ENCODE results near the gene BAMBI. TPM values are rescaled to one million over a fixed set of nuclear protein-coding genes. Genes with fewer than 3 reads are reported as not detected.

Gene BAMBI
- polyA plus RNA-seq, 1 of the 3 experiments (the other 2 are of a cell fraction): 2.8 TPM

GRCh38 chr10:28644647-28645046, 32.7 kb upstream of the BAMBI start:
- CTCF ChIA-PET: interaction anchor here (1.4 to 3.6 kb wide), 2 partner anchors 16 to 19 kb away, joined by 4 to 11 read pairs; no protein-coding TSS in a partner anchor
- H3K27ac ChIP-seq (ENCODE audit: low read depth in 2 of 2, low read length in 1 of 2): no peak overlapping the region

GRCh38 chr10:28652106-28652505, 25.2 kb upstream of the BAMBI start:
- Histone ChIP-seq H3K79me2 (ENCODE audit: insufficient read depth) (no peaks in the 10 kb centered on the region), H3K4me1 (ENCODE audit: control insufficient read depth in 1 of 2, insufficient read depth in 2 of 2, low read depth in 1 of 2, low read length in 1 of 2) (no peaks in the 10 kb centered on the region), H3K9me2 (no peaks in the 10 kb centered on the region), H3F3A (replicated peaks; ENCODE audit: insufficient read depth) (no peaks in the 10 kb centered on the region), H3K9me3 (0 out of 2 replicates have a peak, but pooled peaks cover 6% of the 10 kb centered on the region), H3K27ac (ENCODE audit: low read depth in 2 of 2, low read length in 1 of 2) (no peak overlapping the region), H3K36me3 (replicated peaks in 1 of 2; ENCODE audit: control insufficient read depth in 1 of 2, insufficient read depth in 2 of 2, low read length in 1 of 2) (no peaks in the 10 kb centered on the region), H3K4me2 (no peak overlapping the region), H3K27me3 (ENCODE audit: insufficient read depth) (no peaks in the 10 kb centered on the region), H3K4me3 (ENCODE audit: low read depth in 2 of 2, low read length in 1 of 2) (no peak overlapping the region), H2AFZ (ENCODE audit: low read depth) (no peak overlapping the region), H3K9ac (no peak overlapping the region), H4K20me1 (ENCODE audit: insufficient read depth) (no peaks in the 10 kb centered on the region)
- TF ChIP-seq REST (IDR thresholded peaks at IDR 0.05; ENCODE audit: low read depth, low read length): no peak
- no peak for TF ChIP-seq ZBTB33 (IDR thresholded peaks at IDR 0.05; ENCODE audit: borderline replicate concordance, low read depth)
- TF ChIP-seq, protein P1, sequence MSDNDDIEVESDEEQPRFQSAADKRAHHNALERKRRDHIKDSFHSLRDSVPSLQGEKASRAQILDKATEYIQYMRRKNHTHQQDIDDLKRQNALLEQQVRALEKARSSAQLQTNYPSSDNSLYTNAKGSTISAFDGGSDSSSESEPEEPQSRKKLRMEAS (IDR thresholded peaks at IDR 0.05; ENCODE audit: low read depth): no peak
- no peak for TF ChIP-seq SIN3A (IDR thresholded peaks at IDR 0.05; ENCODE audit: borderline replicate concordance, low read depth, low read length)
- TF ChIP-seq NRF1 (IDR thresholded peaks at IDR 0.05; ENCODE audit: low read depth, low read length): no peak
- TF ChIP-seq FOSL2 (IDR thresholded peaks at IDR 0.05; ENCODE audit: borderline replicate concordance, low read depth): no peak
- TF ChIP-seq FOXM1 (IDR thresholded peaks at IDR 0.05; ENCODE audit: low read depth): no peak
- no peak for TF ChIP-seq YY1 (IDR thresholded peaks at IDR 0.05; ENCODE audit: low read depth)
- no peak for TF ChIP-seq MXI1 (IDR thresholded peaks at IDR 0.05; ENCODE audit: low read depth, low read length)
- no peak for TF ChIP-seq FOXJ3 (CRISPR knock-in tag; IDR thresholded peaks at IDR 0.05)
- no peak for TF ChIP-seq RFX5 (IDR thresholded peaks at IDR 0.05; ENCODE audit: low read length)
- TF ChIP-seq, protein P2, sequence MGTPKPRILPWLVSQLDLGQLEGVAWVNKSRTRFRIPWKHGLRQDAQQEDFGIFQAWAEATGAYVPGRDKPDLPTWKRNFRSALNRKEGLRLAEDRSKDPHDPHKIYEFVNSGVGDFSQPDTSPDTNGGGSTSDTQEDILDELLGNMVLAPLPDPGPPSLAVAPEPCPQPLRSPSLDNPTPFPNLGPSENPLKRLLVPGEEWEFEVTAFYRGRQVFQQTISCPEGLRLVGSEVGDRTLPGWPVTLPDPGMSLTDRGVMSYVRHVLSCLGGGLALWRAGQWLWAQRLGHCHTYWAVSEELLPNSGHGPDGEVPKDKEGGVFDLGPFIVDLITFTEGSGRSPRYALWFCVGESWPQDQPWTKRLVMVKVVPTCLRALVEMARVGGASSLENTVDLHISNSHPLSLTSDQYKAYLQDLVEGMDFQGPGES (IDR thresholded peaks at IDR 0.05; ENCODE audit: low read depth, low read length): no peak
- ChIA-PET CTCF (interaction anchor here (0.6 to 4.1 kb wide), 2 partner anchors 11 to 716 kb away, joined by 3 to 20 read pairs; no protein-coding TSS in a partner anchor), POLR2A (interaction anchor here (0.6 kb wide), 1 partner anchor 1498 kb away, joined by 3 read pairs; the partner anchor contains the start of gene YME1L1)
- 91% methylated on average over 2 of the region's 2 CpGs for whole genome bisulfite sequencing (ENCODE audit: low lambda C conversion rate)
- no peak for DNase-seq

More at GRCh38 chr10:28644647-28645046, 32.7 kb upstream of the BAMBI start:
- POLR2A ChIA-PET: no interaction called here
- TF ChIP-seq, protein P1 (IDR thresholded peaks at IDR 0.05; ENCODE audit: low read depth): no peak
- TF ChIP-seq FOXM1 (IDR thresholded peaks at IDR 0.05; ENCODE audit: low read depth) (no peak), MXI1 (IDR thresholded peaks at IDR 0.05; ENCODE audit: low read depth, low read length) (no peak)
- no peaks in the 10 kb centered on the region; the same call in 1 of the 2 replicates for H3K27me3 ChIP-seq (ENCODE audit: insufficient read depth)
- H3K79me2 ChIP-seq (ENCODE audit: insufficient read depth): no peaks in the 10 kb centered on the region
- no peaks in the 10 kb centered on the region for H3F3A ChIP-seq (replicated peaks; ENCODE audit: insufficient read depth)
- H4K20me1 ChIP-seq (ENCODE audit: insufficient read depth): no peaks in the 10 kb centered on the region
- H3K4me1 ChIP-seq (ENCODE audit: control insufficient read depth in 1 of 2, insufficient read depth in 2 of 2, low read depth in 1 of 2, low read length in 1 of 2): no peaks in the 10 kb centered on the region
- H3K4me2 ChIP-seq: no peak overlapping the region
- DNase-seq: no peak
- WGBS (ENCODE audit: low lambda C conversion rate): 65% methylated on average over 5 of the region's 5 CpGs
- no peaks in the 10 kb centered on the region for H3K36me3 ChIP-seq (replicated peaks in 1 of 2; ENCODE audit: control insufficient read depth in 1 of 2, insufficient read depth in 2 of 2, low read length in 1 of 2)
- H3K9ac ChIP-seq: no peak overlapping the region
- H3K9me3 ChIP-seq: 0 out of 2 replicates have a peak, but pooled peaks cover 6% of the 10 kb centered on the region
- no peak overlapping the region for H2AFZ ChIP-seq (ENCODE audit: low read depth)
- H3K9me2 ChIP-seq: no peaks in the 10 kb centered on the region
- no peak overlapping the region for H3K4me3 ChIP-seq (ENCODE audit: low read depth in 2 of 2, low read length in 1 of 2)

Measured in SK-N-SH (cell line).